OCI-LY1 (cell line): ENCODE measurements around the gene HINFP.

Experiments
- H2AFZ ChIP-seq: fragments of 200-600 bp; sonication (generic), shearing (Covaris generic); 2 replicates; pipeline ENCODE4 v1.6.0; 2014; ENCODE audit warnings: antibody characterized with exemption, mild to moderate bottlenecking, low read length
- H3F3A ChIP-seq: fragments of 200-600 bp; sonication (generic), shearing (Covaris generic); 2 replicates; pipeline ENCODE4 v1.6.0; 2014; ENCODE audit warnings: mild to moderate bottlenecking, antibody characterized with exemption, low read length, moderate library complexity; ENCODE audit not compliant: insufficient read depth
- H3K27ac ChIP-seq: fragments of 200-600 bp; sonication (generic); 2 replicates; pipeline ENCODE4 v1.5.1; 2014; ENCODE audit warnings: low read length, mixed run types, mild to moderate bottlenecking, low read depth; ENCODE audit not compliant: poor library complexity, severe bottlenecking
- H3K27me3 ChIP-seq: fragments of 200-600 bp; sonication (generic); 2 replicates; pipeline ENCODE4 v1.6.0; 2014; ENCODE audit warnings: antibody characterized with exemption, mild to moderate bottlenecking, low read length, moderate library complexity; ENCODE audit not compliant: insufficient read depth
- H3K36me3 ChIP-seq: fragments of 200-600 bp; sonication (generic); 2 replicates; pipeline ENCODE4 v1.6.1; 2014; ENCODE audit warnings: mild to moderate bottlenecking, antibody characterized with exemption, low read length, moderate library complexity, mixed read lengths; ENCODE audit not compliant: insufficient read depth
- H3K4me1 ChIP-seq: fragments of 200-600 bp; sonication (generic); 2 replicates; pipeline ENCODE4 v1.5.1; 2014; ENCODE audit warnings: mild to moderate bottlenecking, low read length, moderate library complexity; ENCODE audit not compliant: insufficient read depth, severe bottlenecking
- H3K4me2 ChIP-seq: fragments of 200-600 bp; sonication (generic), shearing (Covaris generic); 2 replicates; pipeline ENCODE4 v1.6.1; 2014; ENCODE audit warnings: low read length
- H3K4me3 ChIP-seq: fragments of 200-600 bp; sonication (generic); 2 replicates; pipeline ENCODE4 v1.5.1; 2014; ENCODE audit warnings: low read length, low read depth, mild to moderate bottlenecking, mixed read lengths; ENCODE audit not compliant: poor library complexity, severe bottlenecking
- H3K79me2 ChIP-seq: fragments of 200-600 bp; shearing (Covaris generic); 2 replicates; pipeline ENCODE4 v1.6.1; 2016; ENCODE audit warnings: mixed run types, low read length, mixed read lengths; ENCODE audit not compliant: insufficient read depth
- H3K9ac ChIP-seq: fragments of 200-600 bp; sonication (generic), shearing (Covaris generic); 2 replicates; pipeline ENCODE4 v1.6.1; 2014; ENCODE audit warnings: mild to moderate bottlenecking, low read length, mixed read lengths
- H3K9me2 ChIP-seq: fragments of 200-600 bp; sonication (generic), shearing (Covaris generic); 2 replicates; pipeline ENCODE4 v1.6.1; 2014; ENCODE audit warnings: low read depth, mild to moderate bottlenecking, low read length, mixed read lengths
- H3K9me3 ChIP-seq: fragments of 200-600 bp; shearing (Covaris generic); 2 replicates; pipeline ENCODE4 v1.6.1; 2014; ENCODE audit warnings: low read length, mixed read lengths
- H4K20me1 ChIP-seq: fragments of 200-600 bp; sonication (generic), shearing (Covaris generic); 2 replicates; pipeline ENCODE4 v1.6.0; 2016; ENCODE audit warnings: mild to moderate bottlenecking, low read length; ENCODE audit not compliant: insufficient read depth
- EZH2 ChIP-seq: fragments of 200-600 bp; sonication (generic), shearing (Covaris generic); IDR thresholded peaks from 2 replicates; pipeline ENCODE4 v1.8.0; 2017; ENCODE audit warnings: borderline replicate concordance, mixed run types, mild to moderate bottlenecking, antibody characterized with exemption, low read length, moderate library complexity, mixed read lengths
- TF ChIP-seq, protein P1 (sequence below): fragments of 200-600 bp; sonication (generic), shearing (Covaris generic); IDR thresholded peaks from 2 replicates; pipeline ENCODE4 v1.5.1; 2017; ENCODE audit warnings: mild to moderate bottlenecking, antibody characterized with exemption, low read length, moderate library complexity, mixed read lengths

The HINFP gene

DNA sequence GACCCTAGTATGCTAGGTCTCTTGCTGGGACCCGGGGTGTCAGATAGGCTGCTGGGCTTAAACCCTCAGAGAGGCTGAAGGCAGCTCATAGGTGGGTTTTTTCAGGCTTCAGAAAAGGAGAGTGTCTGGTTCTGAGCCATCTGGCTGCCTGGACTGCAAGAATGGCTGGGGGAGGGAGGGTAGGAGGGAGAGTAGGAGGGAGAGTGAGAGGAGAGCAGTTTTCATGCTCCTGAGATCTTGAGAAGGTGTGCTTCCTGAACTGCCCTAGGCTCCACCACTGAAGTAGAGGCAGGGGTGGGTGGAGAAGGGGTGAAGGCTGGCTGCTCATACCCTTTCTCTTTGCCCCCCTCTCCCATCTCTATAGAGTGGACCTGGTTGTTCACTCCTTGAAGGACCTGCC, 32.1 kb upstream of the HINFP start:
- Histone ChIP-seq H4K20me1 (no peaks in the 10 kb centered on the region), H3K9ac (no peak overlapping the region), H3K4me1 (peaks cover 39% of the 10 kb centered on the region), H2AFZ (no peak overlapping the region), H3K36me3 (peaks cover 35% of the 10 kb centered on the region), H3K27ac (peak overlapping the region; percentile 10), H3K9me3 (no peaks in the 10 kb centered on the region), H3K4me3 (no peak overlapping the region), H3K9me2 (no peaks in the 10 kb centered on the region), H3F3A (peaks cover 3% of the 10 kb centered on the region), H3K27me3 (no peaks in the 10 kb centered on the region), H3K79me2 (peaks cover 19% of the 10 kb centered on the region), H3K4me2 (no peak overlapping the region)
- no peak for TF ChIP-seq EZH2
- TF ChIP-seq, protein P1, sequence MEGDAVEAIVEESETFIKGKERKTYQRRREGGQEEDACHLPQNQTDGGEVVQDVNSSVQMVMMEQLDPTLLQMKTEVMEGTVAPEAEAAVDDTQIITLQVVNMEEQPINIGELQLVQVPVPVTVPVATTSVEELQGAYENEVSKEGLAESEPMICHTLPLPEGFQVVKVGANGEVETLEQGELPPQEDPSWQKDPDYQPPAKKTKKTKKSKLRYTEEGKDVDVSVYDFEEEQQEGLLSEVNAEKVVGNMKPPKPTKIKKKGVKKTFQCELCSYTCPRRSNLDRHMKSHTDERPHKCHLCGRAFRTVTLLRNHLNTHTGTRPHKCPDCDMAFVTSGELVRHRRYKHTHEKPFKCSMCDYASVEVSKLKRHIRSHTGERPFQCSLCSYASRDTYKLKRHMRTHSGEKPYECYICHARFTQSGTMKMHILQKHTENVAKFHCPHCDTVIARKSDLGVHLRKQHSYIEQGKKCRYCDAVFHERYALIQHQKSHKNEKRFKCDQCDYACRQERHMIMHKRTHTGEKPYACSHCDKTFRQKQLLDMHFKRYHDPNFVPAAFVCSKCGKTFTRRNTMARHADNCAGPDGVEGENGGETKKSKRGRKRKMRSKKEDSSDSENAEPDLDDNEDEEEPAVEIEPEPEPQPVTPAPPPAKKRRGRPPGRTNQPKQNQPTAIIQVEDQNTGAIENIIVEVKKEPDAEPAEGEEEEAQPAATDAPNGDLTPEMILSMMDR = no peak

DNA sequence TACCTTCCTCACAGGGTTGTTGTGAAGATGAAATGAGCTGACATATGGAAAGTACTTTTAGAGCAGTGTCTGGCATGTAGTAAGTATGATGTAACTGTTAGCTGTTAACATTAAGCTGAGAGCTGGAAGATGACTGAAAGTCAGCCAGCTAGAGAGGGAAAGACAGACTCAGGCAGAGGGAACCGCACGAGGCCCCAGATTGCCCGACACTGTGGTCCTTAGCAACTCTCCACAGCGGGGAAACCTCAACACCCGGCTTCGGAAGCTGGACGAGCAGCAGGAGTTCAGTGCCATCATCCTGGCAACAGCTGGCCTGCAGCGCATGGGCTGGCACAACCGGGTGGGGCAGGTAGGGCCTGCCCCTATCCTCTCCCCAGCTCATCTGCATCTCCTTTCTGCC, 30.2 kb upstream of the HINFP start:
- Histone ChIP-seq H3K4me1 (peaks cover 36% of the 10 kb centered on the region), H3K9me2 (no peaks in the 10 kb centered on the region), H3K79me2 (peaks cover 18% of the 10 kb centered on the region), H3K36me3 (peaks cover 48% of the 10 kb centered on the region), H4K20me1 (no peaks in the 10 kb centered on the region), H3K4me3 (no peak overlapping the region), H3K4me2 (no peak overlapping the region), H3K27ac (peak overlapping the region; percentile 60), H3K27me3 (no peaks in the 10 kb centered on the region), H3K9ac (no peak overlapping the region; the same call in 1 of the 2 replicates), H3F3A (peaks cover 3% of the 10 kb centered on the region), H3K9me3 (no peaks in the 10 kb centered on the region), H2AFZ (no peak overlapping the region)
- TF ChIP-seq, protein P1 = no peak
- no peak for TF ChIP-seq EZH2

DNA sequence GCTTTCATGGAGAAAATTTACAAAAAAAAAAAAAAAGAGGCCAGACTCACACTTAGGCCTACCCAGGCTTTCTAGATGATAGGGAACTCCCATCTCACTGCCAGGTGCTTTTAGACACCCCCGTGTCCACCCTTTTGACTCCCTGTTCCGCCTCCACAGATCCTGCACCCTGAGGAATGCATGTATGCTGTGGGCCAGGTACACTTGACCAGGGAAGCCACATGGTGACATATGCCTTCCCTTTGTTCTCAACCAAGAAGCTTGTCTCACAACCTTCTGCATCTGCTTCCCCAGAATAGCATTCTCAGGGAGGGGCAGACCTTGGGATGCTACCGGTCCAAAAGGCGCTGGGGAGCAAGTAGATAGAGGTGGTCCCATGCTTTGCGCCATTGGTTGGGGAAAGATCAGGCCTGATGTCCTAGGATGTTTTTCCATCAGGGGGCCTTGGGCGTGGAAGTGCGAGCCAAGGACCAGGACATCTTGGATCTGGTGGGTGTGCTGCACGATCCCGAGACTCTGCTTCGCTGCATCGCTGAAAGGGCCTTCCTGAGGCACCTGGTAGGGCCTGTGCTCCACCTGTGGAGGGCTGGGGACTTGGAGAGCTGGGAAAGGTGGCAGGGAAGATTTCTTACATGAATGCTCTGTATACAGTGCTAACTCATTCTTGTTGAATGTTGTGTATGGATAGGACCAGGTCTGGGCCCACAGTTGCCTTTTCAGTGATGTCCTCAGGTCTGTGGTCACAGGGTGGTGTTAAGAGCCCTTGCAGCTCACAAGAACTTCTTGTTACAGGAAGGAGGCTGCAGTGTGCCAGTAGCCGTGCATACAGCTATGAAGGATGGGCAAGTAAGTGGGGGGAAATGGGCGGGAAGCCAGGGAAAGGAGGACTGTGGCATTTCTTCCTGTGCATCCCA, 29.2 kb upstream of the HINFP start:
- peaks cover 18% of the 10 kb centered on the region for H3K79me2 ChIP-seq
- H3K9me3 ChIP-seq = no peaks in the 10 kb centered on the region
- H3K4me2 ChIP-seq = peak overlapping the region; percentile 97
- peaks cover 29% of the 10 kb centered on the region for H3K4me1 ChIP-seq
- no peak for TF ChIP-seq EZH2
- TF ChIP-seq, protein P1 = no peak
- H3K9me2 ChIP-seq = no peaks in the 10 kb centered on the region
- no peaks in the 10 kb centered on the region for H3K27me3 ChIP-seq
- peaks cover 3% of the 10 kb centered on the region for H3F3A ChIP-seq
- H3K36me3 ChIP-seq = peaks cover 58% of the 10 kb centered on the region
- H4K20me1 ChIP-seq = no peaks in the 10 kb centered on the region
- H3K27ac ChIP-seq = peak overlapping the region; percentile 86
- peak overlapping the region; percentile 100; the same call in 1 of the 2 replicates for H3K9ac ChIP-seq
- peak overlapping the region; percentile 100 for H3K4me3 ChIP-seq
- no peak overlapping the region for H2AFZ ChIP-seq
